ENCODE data around the gene PRKCZ. TPM values are rescaled to one million over a fixed set of nuclear protein-coding genes. Genes with fewer than 3 reads are reported as not detected.

PRKCZ gene
- total and polyA plus RNA-seq, 11 donors, result 12.5 to 20.7 (median 16.5) TPM

- TF ChIP-seq CTCF (IDR thresholded peaks at IDR 0.05) (no peak), POLR2A (IDR thresholded peaks at IDR 0.05) (no peak)
- Histone ChIP-seq H3K27ac (no peak overlapping the region), H3K27me3 (peaks cover 0 to 7% (median 0%) of the 10 kb centered on the region in 9 donors), H3K4me3 (no peak overlapping the region), H3K4me1 (peaks cover 0 to 25% (median 10%) of the 10 kb centered on the region in 12 donors), H3K9me3 (no peaks in the 10 kb centered on the region), H3K36me3 (no peaks in the 10 kb centered on the region)
- intact Hi-C loops (cut with DNase I), result no loop called here
- WGBS, 4 donors, result 87 to 93% (median 88%) methylated on average over 23 to 26 of the region's 26 CpGs
- ATAC-seq (no peak), DNase-seq (no peak)
Measured at GRCh38 chr1:2028870-2029560, 21.2 kb upstream of the PRKCZ start.

GRCh38 chr1:2029561-2029960, 20.6 kb upstream of the PRKCZ start:
- 91 to 100% (median 94%) methylated on average over 2 to 15 of the region's 15 CpGs for WGBS, 4 donors
- no peaks in the 10 kb centered on the region for H3K9me3 ChIP-seq
- DNase-seq (no peak), ATAC-seq (no peak)
- TF ChIP-seq CTCF (IDR thresholded peaks at IDR 0.05) (no peak), POLR2A (IDR thresholded peaks at IDR 0.05) (no peak)
- intact Hi-C loops (cut with DNase I), result no loop called here
- H3K27ac ChIP-seq, result no peak overlapping the region
- H3K4me1 ChIP-seq, result peaks cover 0 to 25% (median 10%) of the 10 kb centered on the region in 12 donors
- H3K4me3 ChIP-seq, result no peak overlapping the region
- peaks cover 0 to 3% (median 0%) of the 10 kb centered on the region in 9 donors for H3K27me3 ChIP-seq
- H3K36me3 ChIP-seq, result no peaks in the 10 kb centered on the region

GRCh38 chr1:2030076-2030871, 19.9 kb upstream of the PRKCZ start:
- no peaks in the 10 kb centered on the region for H3K9me3 ChIP-seq

More at GRCh38 chr1:2030076-2030871, 19.9 kb upstream of the PRKCZ start:
- Histone ChIP-seq H3K27me3 (no peaks in the 10 kb centered on the region), H3K4me3 (no peak overlapping the region), H3K27ac (no peak overlapping the region), H3K4me1 (peaks cover 0 to 21% (median 6%) of the 10 kb centered on the region in 12 donors), H3K36me3 (no peaks in the 10 kb centered on the region)
- 87 to 90% (median 88%) methylated on average over 42 of the region's 42 CpGs for WGBS, 4 donors
- DNase-seq, result no peak
- intact Hi-C loops (cut with DNase I), result no loop called here
- ATAC-seq, result no peak
- TF ChIP-seq CTCF (IDR thresholded peaks at IDR 0.05) (no peak), POLR2A (IDR thresholded peaks at IDR 0.05) (no peak)

Measured in heart left ventricle (tissue), 16 donors.